Activated naive CD4-positive, alpha-beta T cell (primary cell): ENCODE data around the gene C15orf39.
"Not testable (repeated sequence)": the region's sequence is repeated elsewhere in the genome, so short reads cannot be mapped to it uniquely, and the experiment has no call there.

Experiments
- DNase-seq, 4 experiments: peaks; one replicate each; lab custom pipeline; 2025; lab: John Stamatoyannopoulos, UW

Gene C15orf39

DNA sequence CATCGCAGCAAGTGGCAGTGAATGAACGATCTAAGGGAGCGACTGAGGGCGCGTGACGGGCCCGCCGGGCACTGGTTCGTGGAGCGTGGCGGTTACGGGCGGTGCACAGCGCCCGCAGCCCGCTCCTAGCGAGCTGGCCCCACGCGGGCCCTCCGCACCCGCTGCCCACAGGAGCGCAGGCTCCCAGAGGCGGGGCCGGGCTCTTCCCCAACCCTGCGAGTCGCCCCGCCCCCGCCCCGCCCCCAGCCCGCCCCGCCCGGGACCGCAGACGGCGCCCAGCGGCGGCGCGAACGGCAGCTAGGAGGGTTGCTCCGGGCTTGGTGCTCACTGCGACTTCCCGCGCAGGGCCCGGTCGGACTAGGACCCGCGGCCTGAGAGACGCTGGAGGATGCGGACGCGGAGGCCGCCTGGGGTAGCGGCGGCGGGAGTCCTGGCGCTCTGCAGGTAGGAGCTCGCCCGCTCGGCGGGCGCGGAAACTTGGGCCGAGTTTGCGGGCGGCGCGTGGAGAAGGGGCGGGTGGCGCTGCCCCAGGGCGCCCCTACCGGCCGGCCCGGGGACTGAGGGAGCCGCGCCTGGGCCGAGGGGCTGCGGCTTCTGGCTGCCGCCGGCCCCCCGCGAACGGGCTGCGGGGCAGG, at the start of gene C15orf39:
Gene C15orf39 (plus strand): TSS at position 267 of the 635 bp plus-strand sequence. CDS start 4,167 bp downstream, outside the sequence.
- peak; percentile 58 to 79 (median 74) for DNase-seq

- DNase-seq = no peak
Measured at GRCh38 chr15:75152382-75153079, 49.2 kb upstream of the C15orf39 start.

DNA sequence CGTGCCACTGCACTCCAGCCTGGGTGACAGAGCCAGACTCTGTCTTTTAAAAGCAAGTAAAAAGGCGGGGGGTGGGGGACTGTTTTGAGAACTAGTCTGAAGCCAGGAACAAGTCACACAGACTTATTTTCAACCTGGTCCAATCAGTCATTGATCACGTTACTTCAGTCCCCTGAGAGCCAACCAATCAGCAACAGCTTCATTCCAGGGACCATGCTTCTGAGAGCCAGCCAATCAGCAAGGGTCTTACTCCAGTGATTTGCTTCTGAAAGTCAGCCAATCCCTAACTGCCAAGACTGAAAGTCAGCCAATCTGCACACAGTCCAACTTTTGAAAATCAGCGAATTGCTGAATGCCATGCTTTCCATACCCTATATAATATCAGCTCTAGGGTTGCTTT, 48.6 kb upstream of the C15orf39 start:
- no peak for DNase-seq

- DNase-seq = no peak
Measured at GRCh38 chr15:75153565-75154276, 48.0 kb upstream of the C15orf39 start.

DNA sequence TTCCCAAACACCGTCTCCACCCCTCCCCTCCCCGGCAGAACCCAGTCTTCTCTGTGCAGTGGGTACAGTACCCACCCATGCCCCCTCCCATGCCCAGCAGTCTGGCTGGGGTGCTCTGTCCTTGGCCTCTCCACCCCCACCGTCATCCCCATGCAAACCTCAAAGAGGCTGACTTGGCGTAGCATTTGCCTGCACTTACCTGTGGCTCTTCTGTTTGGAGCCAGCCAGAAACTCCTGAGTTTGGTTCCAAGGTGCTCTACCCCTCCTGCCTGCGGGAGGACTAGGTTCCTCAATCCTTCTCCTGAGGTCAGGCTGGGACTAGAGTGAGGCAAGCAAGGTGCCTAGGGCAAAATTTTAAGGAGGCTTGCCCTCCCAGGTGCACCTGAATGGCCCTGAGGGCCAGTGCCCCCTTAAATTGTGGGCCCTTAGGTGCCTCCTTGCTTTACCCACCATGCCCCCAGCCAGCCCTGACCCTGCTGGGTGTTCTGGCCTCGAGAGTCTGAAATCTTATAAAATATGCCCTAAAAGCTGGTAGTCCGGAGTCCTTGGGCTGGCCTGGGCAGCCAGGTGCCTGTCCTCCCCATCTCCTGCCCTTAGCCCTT, 47.1 kb upstream of the C15orf39 start:
- DNase-seq = no peak

DNA sequence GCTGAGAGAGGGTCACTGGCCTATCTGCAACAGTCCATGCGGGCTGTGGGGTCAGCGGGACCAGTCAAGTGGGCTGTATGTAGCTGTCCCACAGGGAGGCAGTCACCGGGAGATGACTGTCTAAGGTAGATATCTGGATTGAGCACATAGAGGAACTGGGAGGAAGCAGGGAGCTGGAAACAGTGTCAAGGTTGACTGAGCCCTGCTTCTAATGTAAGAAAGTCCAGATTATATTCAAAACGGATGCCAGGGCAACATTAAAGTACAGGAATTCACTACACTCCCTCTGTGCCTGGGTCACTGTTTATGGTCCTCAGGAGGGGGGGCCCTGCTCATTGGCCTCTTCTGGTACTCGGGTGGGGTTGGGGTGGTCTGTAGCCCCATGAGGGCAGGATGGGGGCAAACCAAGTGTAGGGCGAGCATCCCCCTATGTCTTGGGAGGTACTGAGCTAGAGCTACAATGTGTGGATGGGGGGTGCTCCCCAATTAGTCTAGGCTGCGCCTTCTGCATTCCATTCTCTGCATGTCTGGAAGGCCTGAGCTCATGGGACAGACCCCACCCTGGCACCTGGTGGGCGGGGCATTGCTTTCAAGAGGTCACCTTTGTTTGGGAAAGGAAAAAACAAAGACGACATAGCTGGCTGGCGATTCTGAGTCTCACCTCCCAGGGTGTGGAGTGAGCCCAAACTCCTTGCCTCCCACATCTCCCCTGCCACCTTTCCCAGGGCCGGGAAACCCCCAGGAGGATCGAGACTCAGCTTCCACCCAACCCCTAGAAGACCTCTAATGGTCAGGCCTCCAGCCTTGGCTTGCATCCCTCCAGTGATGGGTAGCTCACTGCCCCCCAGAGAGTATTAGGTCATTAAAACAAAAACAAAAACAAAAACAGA, 45.1 kb upstream of the C15orf39 start:
- no peak for DNase-seq

DNA sequence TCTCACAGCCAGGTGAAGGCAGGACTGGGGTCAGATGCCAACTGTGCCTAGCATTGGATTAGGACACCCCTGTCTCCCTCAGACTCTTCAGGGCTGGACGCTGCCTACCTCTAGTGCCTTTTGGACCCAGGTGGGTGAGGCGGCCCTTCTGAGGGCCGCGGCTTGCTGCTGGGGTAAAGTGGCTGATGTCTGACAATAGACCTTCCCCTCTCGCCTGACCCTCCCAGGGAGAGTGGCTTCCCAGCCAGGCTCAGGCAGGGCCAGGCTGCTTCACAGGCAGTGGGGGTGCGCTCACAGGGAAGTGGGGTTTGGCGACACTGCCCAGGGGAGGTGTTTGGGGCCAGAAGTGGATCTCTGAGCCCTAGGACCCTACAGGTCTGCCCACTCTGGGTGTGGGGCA, 43.3 kb upstream of the C15orf39 start:
- DNase-seq = no peak

DNA sequence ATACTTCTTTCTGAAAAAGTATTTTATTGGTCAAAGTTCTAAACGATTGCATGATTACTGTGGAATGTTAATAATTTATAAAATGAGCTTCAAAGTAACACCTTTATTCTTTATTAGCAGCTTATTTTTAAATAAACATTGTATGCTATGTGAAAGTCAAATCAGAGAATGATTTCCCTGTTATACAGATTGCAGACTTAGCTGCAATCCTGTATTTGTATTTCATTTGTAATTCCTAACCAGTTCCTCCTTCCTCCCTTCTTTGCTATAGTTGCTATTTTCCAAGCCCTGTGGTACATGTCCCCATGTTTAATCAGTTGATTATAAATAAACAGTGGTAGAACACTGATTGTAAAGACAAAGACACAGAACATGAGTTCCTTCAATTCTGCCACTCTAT, 42.4 kb upstream of the C15orf39 start:
- no peak for DNase-seq

GRCh38 chr15:75161106-75161916, 40.4 kb upstream of the C15orf39 start:
- DNase-seq = no peak

DNA sequence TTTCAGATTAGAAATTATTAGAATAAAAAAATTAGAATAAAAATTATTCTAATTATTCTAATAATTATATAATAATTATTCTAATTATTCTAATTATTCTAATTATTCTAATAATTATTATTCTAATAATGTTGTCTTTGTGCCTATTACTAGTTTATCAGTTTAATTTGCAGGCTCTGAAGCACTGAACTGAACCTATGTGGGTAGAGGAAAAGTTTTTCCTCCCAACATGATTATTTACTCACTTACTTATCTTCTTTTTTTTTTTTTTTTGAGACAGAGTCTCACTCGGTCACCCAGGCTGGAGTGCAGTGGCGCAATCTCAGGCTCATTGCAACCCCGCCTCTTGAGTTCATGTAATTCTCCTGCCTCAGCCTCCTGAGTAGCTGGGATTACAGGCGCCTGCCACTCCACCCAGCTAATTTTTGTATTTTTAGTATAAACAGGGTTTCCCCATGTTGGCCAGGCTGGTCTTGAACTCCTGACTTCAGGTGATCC, 39.7 kb upstream of the C15orf39 start:
- no peak for DNase-seq

GRCh38 chr15:75163150-75163564, 38.5 kb upstream of the C15orf39 start:
- DNase-seq = no peak

DNA sequence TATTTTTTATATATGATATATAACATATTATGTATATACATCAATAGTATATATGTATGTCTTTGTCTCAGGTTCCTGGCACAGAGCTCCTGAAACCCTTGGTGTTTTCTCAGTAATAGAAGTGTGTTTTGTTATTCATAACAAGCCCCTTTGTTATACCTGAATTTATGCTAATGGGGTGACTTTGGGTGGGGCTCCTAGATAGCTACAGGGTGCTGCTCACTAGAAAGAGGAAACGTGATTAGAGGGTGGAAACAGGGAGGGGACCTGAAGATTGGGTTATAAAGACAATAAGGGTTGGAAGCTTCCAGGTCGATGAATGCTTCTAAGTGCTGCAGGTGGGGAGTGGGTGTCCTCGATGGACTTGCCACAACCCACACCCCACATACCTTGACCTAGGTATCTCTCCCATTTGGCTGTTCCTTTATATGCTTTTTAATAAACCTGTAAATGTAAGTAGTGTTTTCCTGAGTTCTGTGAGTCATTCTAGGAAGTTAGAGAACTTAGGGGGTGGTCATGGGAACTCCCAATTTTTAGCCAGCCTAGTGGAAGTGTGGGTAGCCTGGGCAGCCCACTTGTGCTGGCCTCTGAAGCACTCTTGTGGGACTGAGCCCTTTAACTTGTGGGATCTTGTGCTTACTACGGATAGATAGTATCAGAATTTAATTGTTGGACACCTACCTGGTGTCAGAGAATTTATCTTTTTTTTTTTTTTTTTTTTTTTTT, 36.9 kb upstream of the C15orf39 start:
- no peak for DNase-seq

- DNase-seq = not testable (repeated sequence)
Measured at GRCh38 chr15:75166489-75167063, 35.1 kb upstream of the C15orf39 start.

DNA sequence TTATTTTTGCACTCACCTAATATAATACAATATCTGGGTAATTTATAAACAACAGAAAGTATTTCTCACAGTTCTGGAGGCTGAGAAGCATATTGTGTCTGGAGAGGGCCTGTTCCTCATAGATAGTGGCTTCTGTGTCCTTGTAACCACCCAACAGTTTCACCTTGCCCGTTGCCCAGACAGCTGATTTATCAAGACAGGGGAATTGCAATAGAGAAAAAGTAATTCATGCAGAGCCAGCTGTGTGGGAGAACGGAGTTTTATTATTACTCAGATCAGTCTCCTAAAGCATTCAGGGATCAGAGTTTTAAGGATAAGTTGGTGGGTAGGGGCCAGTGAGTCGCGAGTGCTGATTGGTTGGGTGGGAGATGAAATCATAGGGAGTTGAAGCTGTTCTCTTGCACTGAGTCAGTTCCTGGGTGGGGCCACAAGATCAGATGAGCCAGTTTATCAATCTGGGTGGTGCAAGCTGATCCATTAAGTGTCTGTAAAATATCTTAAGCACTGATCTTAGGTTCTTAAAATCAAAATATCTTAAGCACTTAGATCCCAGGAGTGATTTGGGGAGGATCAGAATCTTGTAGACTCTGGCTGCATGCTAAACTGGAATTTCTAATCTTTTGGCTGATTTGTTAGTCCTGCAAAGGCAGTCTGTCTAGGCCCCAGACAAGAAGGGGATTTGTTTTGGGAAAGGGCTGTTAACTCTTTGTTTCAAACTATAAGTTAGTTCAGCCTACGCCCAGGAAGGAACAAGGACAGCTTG, 33.9 kb upstream of the C15orf39 start:
- DNase-seq = no peak

GRCh38 chr15:75168374-75168773, 33.3 kb upstream of the C15orf39 start:
- no peak for DNase-seq

GRCh38 chr15:75170203-75170602, 31.5 kb upstream of the C15orf39 start:
- DNase-seq = no peak

DNA sequence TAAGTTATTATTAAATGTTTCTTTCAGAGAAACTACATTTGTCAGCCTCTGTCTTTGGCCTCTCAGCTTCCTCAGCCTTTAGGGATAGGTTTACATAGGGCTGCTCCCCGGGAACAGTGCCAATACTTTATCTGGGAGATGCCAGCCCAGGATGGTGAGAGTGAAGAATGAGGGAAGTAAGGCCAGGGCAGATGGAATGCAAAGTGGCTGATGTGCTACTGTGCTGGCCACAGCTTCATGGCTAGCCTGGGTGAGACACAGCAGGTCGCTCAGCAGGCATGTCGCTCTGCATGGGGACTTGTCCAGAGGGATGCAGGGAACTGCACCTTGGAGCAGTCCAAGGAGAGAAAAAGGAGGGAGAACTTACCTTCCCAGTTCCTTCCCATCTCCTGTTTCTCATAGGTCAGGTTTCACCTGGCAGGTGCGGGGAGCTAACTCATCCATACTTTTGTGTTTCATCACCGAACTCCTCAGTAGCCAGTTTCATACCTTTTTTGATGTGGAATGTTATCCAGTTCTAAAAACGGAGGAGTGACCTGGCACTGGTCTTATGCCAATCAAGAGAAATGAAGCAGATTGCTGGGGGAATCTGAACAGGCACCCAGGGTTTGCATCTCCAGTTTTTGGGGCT, 30.9 kb upstream of the C15orf39 start:
- DNase-seq = no peak

- no peak for DNase-seq
Measured at GRCh38 chr15:75171408-75171807, 30.3 kb upstream of the C15orf39 start.
